ENCODE results near the gene CRADD.
"Not testable (repeated sequence)": the region's sequence is repeated elsewhere in the genome, so short reads cannot be mapped to it uniquely, and the experiment has no call there.

Gene CRADD

DNA sequence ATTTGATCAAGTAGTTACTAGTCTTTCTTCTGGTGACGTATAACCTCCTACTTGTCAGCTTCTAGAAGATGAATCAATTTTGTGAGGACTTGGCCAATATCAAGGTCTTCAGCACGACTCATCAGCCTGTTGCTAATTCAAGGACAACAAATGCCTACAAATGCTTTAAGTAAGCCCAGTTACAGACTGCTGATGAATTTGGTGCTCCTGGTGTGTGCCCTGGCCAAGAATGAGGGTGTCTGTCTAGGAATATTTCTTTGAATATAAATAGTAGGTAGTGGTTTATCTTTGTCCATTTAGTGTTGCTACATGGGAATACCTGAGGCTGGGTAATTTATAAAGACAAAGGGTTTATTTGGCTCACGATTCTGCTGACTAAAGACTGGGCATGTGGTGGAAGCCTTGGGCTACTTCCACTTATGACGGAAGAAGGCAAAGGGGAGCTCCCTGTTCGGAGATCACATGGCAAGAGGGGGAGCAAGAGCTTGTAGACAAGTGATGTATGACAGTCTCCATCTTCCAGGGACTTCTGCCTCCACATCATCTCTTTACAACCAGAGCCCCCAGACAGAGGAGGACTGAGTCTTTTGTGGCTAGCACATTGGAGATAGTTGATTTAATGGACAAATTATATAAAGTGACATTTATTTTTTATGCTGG is 180.2 kb downstream of the CRADD start:
- no peak for TF ChIP-seq POLR2AphosphoS5 (IDR thresholded peaks at IDR 0.05; ENCODE audit: borderline replicate concordance, low read depth, low read length)
- no peak for TF ChIP-seq FOXP2 (optimal IDR thresholded peaks at IDR 0.05; ENCODE audit: control extremely low read depth, extremely low read length, insufficient read depth)
- TF ChIP-seq EZH2 (IDR thresholded peaks at IDR 0.05), result no peak
- DNase-seq (ENCODE audit: low read depth, low spot score), result no peak
- Histone ChIP-seq H3K36me3 (ENCODE audit: insufficient read depth, low read length) (no peaks in the 10 kb centered on the region), H3K4me3 (no peak overlapping the region), H3K9me3 (ENCODE audit: low read depth, low read length) (no peaks in the 10 kb centered on the region), H3K27ac (no peak overlapping the region), H3K9ac (ENCODE audit: insufficient read length) (no peak overlapping the region)

DNA sequence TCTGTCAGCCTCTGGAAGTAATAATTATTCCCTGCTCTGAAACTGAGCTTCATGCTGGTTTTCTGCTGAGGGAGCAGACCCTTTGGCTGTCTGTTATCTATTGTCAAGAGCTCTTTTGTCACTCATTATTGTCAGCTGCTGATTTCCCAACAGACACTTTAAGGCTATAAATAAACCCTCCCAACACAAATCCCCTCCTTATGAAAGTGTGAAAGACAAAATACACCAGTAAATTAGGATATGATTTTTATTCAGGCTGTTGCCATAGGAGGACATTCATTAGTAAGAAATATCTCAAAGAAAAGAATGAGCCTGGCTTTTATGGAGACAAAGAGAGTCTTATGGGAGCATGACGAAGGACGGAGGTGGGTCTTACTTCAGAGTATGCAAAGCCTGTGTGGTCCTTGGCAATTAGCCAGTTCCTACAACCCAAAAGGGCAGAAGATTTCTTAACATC is 180.8 kb downstream of the CRADD start:
- TF ChIP-seq EZH2 (IDR thresholded peaks at IDR 0.05), result no peak
- no peak overlapping the region for H3K9ac ChIP-seq (ENCODE audit: insufficient read length)
- no peak overlapping the region for H3K27ac ChIP-seq
- no peak overlapping the region for H3K4me3 ChIP-seq
- no peak for DNase-seq (ENCODE audit: low read depth, low spot score)
- H3K9me3 ChIP-seq (ENCODE audit: low read depth, low read length), result no peaks in the 10 kb centered on the region
- H3K36me3 ChIP-seq (ENCODE audit: insufficient read depth, low read length), result no peaks in the 10 kb centered on the region

DNA sequence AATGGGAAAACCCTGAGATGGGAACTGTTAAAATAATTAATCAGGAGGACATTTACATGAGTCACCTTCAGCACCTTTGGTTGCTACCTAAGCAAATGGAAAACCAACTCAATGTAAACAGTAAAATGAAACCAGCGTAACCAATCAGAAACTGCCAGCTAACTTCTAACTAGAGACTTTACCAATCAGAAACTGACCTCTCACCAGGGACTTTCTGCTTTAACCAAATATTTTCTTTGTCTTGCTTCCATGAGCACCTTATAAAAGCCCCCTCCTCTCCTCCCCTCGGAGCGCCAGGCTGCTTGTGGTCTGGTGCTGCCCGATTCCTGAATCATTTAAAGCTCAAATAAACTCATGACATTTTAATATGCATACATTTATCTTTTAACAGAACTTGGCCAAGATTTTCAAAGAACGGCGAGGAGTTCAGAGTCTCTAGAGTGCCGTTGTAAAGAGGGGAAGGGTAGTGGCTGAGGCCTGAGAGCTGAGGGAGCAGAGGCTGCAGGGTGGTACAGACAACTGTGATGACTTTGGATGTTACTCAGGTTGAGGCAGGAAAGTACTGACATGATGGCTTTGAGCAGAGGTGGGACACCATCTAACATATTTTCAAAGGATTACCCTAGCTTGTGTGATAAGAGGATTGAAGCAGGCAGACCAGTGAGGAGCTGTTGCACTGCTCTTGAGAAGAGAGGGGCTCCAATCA is 183.6 kb downstream of the CRADD start:
- Histone ChIP-seq H3K9ac (ENCODE audit: insufficient read length) (no peak overlapping the region), H3K4me3 (no peak overlapping the region), H3K27ac (no peak overlapping the region), H3K9me3 (ENCODE audit: low read depth, low read length) (peaks cover 2% of the 10 kb centered on the region; the same call in 1 of the 2 replicates), H3K36me3 (ENCODE audit: insufficient read depth, low read length) (no peaks in the 10 kb centered on the region)
- TF ChIP-seq FOXP2 (optimal IDR thresholded peaks at IDR 0.05; ENCODE audit: control extremely low read depth, extremely low read length, insufficient read depth) (no peak), POLR2AphosphoS5 (IDR thresholded peaks at IDR 0.05; ENCODE audit: borderline replicate concordance, low read depth, low read length) (no peak), EZH2 (IDR thresholded peaks at IDR 0.05) (no peak)
- no peak for DNase-seq (ENCODE audit: low read depth, low spot score)

GRCh38 chr12:93862424-93862823 is 185.2 kb downstream of the CRADD start:
- peaks cover 7% of the 10 kb centered on the region for H3K9me3 ChIP-seq (ENCODE audit: low read depth, low read length)

DNA sequence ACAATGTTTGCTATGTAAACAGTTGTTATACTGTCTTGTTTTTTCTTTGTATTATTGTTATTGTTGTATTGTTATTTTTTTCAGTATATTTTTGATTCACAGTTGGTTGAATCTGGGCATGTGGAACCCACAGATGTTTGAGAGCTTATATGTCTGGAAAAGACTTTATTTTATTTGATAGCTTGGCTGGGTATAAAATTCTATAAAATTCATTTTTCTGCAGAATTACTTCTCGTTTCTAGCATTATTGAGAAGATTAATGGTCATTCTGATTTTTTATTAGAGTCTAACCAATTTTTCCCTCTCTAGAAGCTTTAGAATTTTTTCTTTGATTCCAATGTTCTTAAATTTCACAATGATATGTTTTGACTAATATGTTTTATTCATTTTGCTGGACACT is 188.6 kb downstream of the CRADD start:
- no peak for TF ChIP-seq FOXP2 (optimal IDR thresholded peaks at IDR 0.05; ENCODE audit: control extremely low read depth, extremely low read length, insufficient read depth)
- TF ChIP-seq EZH2 (IDR thresholded peaks at IDR 0.05), result no peak
- TF ChIP-seq POLR2AphosphoS5 (IDR thresholded peaks at IDR 0.05; ENCODE audit: borderline replicate concordance, low read depth, low read length), result no peak

More at GRCh38 chr12:93862424-93862823, 185.2 kb downstream of the CRADD start:
- TF ChIP-seq EZH2 (IDR thresholded peaks at IDR 0.05) (no peak), POLR2AphosphoS5 (IDR thresholded peaks at IDR 0.05; ENCODE audit: borderline replicate concordance, low read depth, low read length) (no peak), FOXP2 (optimal IDR thresholded peaks at IDR 0.05; ENCODE audit: control extremely low read depth, extremely low read length, insufficient read depth) (no peak)
- no peak overlapping the region for H3K27ac ChIP-seq
- H3K4me3 ChIP-seq, result no peak overlapping the region
- DNase-seq (ENCODE audit: low read depth, low spot score), result no peak
- H3K36me3 ChIP-seq (ENCODE audit: insufficient read depth, low read length), result no peaks in the 10 kb centered on the region
- no peak overlapping the region for H3K9ac ChIP-seq (ENCODE audit: insufficient read length)

GRCh38 chr12:93868771-93869170 is 191.6 kb downstream of the CRADD start:
- Histone ChIP-seq H3K27ac (no peak overlapping the region), H3K36me3 (ENCODE audit: insufficient read depth, low read length) (no peaks in the 10 kb centered on the region), H3K9me3 (ENCODE audit: low read depth, low read length) (peaks cover 9% of the 10 kb centered on the region), H3K4me3 (no peak overlapping the region), H3K9ac (ENCODE audit: insufficient read length) (no peak overlapping the region)
- DNase-seq (ENCODE audit: low read depth, low spot score), result no peak
- TF ChIP-seq EZH2 (IDR thresholded peaks at IDR 0.05) (no peak), POLR2AphosphoS5 (IDR thresholded peaks at IDR 0.05; ENCODE audit: borderline replicate concordance, low read depth, low read length) (no peak), FOXP2 (optimal IDR thresholded peaks at IDR 0.05; ENCODE audit: control extremely low read depth, extremely low read length, insufficient read depth) (no peak)

More for the DNA sequence above, 188.6 kb downstream of the CRADD start:
- Histone ChIP-seq H3K27ac (no peak overlapping the region), H3K36me3 (ENCODE audit: insufficient read depth, low read length) (no peaks in the 10 kb centered on the region), H3K9me3 (ENCODE audit: low read depth, low read length) (peaks cover 7% of the 10 kb centered on the region), H3K4me3 (no peak overlapping the region), H3K9ac (ENCODE audit: insufficient read length) (no peak overlapping the region)
- no peak for DNase-seq (ENCODE audit: low read depth, low spot score)

DNA sequence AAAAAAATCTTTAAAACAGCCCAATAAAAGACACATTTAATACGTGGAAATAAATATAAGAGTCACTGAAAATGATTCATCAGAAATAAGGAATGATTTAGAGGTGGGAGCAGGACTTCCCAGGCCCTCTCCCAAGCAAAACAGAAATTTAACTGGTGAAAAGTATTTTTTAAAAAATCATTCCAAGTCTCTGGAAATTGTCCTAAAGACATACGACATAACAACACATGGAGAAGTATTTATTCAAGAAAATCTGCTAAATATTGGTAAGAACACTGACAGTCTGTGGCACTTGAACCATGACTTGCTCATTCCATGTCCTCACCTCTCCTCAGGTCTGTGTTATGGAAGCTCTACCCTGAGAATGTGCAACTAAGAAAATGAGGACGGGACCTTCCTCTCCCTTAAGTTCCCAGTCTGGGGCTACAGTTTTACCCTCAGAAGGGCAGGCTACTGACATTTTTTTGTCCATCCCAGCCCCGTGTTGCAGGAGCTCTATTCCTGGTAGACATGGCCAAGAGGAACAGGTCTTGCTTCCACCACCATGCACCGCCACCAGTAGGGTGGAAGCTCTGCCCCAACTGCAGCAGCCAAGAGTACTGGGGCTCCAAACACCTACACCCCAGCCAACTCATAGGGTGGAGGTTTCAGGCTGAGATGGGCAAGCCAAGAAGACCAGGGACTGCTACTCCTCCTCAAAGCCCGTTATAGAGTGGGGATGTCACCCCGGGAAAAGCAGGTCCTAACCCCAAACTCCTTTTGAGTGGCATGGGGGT is 193.0 kb downstream of the CRADD start:
- Histone ChIP-seq H3K4me3 (no peak overlapping the region), H3K36me3 (ENCODE audit: insufficient read depth, low read length) (no peaks in the 10 kb centered on the region), H3K27ac (no peak overlapping the region), H3K9ac (ENCODE audit: insufficient read length) (no peak overlapping the region), H3K9me3 (ENCODE audit: low read depth, low read length) (peaks cover 9% of the 10 kb centered on the region)
- TF ChIP-seq FOXP2 (optimal IDR thresholded peaks at IDR 0.05; ENCODE audit: control extremely low read depth, extremely low read length, insufficient read depth) (no peak), EZH2 (IDR thresholded peaks at IDR 0.05) (no peak), POLR2AphosphoS5 (IDR thresholded peaks at IDR 0.05; ENCODE audit: borderline replicate concordance, low read depth, low read length) (no peak)
- no peak for DNase-seq (ENCODE audit: low read depth, low spot score)

GRCh38 chr12:93871566-93871965 is 194.4 kb downstream of the CRADD start:
- not testable (repeated sequence) for DNase-seq (ENCODE audit: low read depth, low spot score); H3K9ac ChIP-seq (ENCODE audit: insufficient read length); H3K36me3 ChIP-seq (ENCODE audit: insufficient read depth, low read length); H3K27ac ChIP-seq; H3K9me3 ChIP-seq (ENCODE audit: low read depth, low read length); H3K4me3 ChIP-seq
